GM21786 (cell line): ENCODE data around the gene NTM.
"Not testable (repeated sequence)": the region's sequence is repeated elsewhere in the genome, so short reads cannot be mapped to it uniquely, and the experiment has no call there.

ENCODE experiments used
- ATAC-seq: cut with Tn5 transposase; IDR thresholded peaks from one replicate; pipeline ENCODE4 v1.9.1; 2021; ENCODE audit not compliant: unreplicated experiment

Gene NTM

DNA sequence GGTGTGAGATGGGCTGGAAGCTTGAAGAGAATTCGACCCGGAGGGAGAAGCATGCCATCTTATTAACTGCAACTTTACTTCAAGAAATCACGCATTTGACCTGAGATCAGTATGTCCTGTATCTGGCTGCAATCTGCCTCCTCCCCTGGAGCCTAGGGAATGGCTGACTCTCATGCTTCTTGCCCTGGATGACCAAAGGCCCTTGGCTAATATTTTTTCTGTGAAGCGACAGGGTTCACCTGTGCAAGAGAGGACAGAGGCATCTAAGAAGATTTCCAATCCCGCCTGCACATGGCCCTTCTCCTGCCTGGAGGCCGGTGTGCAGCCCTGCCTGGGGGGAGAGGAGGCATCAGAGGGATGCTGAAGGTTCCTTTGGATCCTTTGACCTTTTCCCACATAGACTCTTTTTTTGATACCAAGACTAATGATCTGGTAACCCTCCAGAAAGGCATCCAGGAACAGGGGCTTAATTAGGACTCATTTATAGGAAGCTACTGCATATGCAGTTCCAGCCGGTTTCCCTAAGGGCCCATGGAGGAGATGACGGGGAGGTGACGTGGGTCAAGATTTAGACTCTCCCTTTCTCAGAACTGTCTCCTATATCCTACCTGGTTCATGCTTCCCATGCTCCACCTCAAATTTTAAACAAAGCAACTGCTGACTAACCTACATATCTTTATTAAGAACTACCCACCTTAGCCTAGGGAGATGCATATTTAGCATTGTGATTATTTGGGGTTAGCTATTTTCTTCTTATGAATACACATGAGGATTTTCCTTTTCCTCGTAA is 50.8 kb downstream of the NTM start:
- ATAC-seq: no peak

DNA sequence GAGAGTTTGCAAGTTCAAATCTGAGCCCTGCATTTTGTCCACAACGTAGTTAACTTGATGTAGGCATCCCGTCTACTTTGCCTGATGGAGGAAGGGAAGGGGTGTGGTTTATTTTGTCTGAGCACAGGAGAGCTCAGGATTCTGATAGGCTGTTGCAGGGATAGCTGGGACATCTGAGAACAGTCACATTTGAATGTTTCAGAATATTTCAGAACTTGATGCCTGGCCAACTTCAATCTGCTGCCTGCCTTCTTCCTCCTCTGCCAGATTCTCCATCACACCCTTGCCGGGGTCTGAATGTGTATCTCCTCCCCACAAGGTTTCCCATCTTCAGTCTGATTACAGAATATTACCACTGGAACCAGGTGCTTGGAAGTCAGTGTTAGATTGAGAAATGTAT is 51.6 kb downstream of the NTM start:
- ATAC-seq: no peak

GRCh38 chr11:131422496-131422895 is 52.1 kb downstream of the NTM start:
- no peak for ATAC-seq

DNA sequence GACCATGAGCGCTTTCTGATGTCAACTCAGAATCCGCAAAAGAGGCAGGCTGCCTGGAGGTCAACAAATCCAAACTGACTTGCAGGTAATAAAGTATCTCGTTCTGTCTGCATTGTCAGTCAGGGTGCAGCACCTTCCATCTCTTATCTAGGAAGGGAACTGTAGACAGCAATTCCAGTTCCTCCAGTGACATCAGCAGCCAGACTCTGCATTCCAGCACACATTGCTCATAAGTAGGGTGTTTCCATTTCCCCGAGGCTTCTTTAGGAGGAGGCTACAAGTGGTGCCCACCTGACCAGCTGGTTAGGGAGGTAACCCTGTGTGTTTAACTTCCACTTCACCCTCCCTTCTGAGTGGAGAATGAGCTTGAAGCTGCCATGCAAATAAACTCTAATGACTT is 53.3 kb downstream of the NTM start:
- no peak for ATAC-seq

- ATAC-seq: not testable (repeated sequence)
Observed at GRCh38 chr11:131424257-131424876, 54.0 kb downstream of the NTM start.

DNA sequence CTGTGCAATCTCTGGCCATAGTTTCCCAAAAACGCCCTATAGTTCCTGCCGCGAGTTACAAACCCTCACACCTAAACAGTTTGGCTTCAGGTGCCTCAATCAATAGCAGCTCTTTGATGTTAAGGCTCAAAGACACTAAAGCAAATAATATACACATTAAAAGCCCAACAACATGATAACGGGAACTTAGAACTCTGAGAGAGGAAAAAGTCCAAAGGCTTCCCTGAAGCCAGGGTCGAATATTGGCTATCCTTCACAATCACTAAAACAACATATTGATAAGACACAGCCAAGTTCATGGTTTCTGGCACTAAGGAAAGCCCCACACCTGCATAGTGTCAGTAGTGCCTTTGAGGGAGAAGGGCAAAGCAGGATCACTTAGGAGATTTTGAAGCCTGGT is 54.9 kb downstream of the NTM start:
- ATAC-seq: no peak

- no peak for ATAC-seq
Observed at GRCh38 chr11:131428853-131429252, 58.4 kb downstream of the NTM start.

GRCh38 chr11:131430473-131431208 is 60.2 kb downstream of the NTM start:
- ATAC-seq: no peak

- no peak for ATAC-seq
Observed at GRCh38 chr11:131441051-131441810, 70.8 kb downstream of the NTM start.

- ATAC-seq: no peak
Observed at GRCh38 chr11:131446590-131447275, 76.3 kb downstream of the NTM start.

DNA sequence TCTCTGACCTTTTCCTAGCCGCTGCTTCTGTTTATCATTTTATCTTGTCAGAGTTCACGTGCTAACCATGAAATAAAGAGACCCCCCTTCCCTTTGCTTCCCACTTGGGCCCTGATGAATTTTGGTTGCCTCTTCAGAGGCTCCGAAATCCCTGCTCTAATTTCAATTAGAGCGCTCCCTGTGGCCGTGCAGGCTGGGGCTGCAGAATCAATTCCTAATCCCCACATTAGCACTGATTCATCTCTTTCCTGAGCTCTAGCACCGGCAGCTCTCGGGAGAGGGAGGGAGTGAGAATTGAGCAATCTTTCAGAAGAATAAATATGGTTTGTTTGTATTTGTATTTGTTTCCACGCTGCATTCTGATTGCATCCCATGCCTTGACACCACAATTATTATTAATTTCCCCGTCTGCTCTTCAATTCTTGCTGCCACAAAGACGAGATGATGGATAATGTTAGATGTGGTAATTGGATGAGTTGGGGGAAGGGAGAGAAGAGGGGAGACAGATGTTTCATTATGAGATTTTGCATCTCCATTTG is 76.9 kb downstream of the NTM start:
- no peak for ATAC-seq

- no peak for ATAC-seq
Observed at GRCh38 chr11:131447898-131448297, 77.5 kb downstream of the NTM start.

- no peak for ATAC-seq
Observed at GRCh38 chr11:131449036-131450019, 78.9 kb downstream of the NTM start.

- ATAC-seq: no peak
Observed at GRCh38 chr11:131454490-131454889, 84.1 kb downstream of the NTM start.

- no peak for ATAC-seq
Observed at GRCh38 chr11:131454989-131455388, 84.6 kb downstream of the NTM start.

DNA sequence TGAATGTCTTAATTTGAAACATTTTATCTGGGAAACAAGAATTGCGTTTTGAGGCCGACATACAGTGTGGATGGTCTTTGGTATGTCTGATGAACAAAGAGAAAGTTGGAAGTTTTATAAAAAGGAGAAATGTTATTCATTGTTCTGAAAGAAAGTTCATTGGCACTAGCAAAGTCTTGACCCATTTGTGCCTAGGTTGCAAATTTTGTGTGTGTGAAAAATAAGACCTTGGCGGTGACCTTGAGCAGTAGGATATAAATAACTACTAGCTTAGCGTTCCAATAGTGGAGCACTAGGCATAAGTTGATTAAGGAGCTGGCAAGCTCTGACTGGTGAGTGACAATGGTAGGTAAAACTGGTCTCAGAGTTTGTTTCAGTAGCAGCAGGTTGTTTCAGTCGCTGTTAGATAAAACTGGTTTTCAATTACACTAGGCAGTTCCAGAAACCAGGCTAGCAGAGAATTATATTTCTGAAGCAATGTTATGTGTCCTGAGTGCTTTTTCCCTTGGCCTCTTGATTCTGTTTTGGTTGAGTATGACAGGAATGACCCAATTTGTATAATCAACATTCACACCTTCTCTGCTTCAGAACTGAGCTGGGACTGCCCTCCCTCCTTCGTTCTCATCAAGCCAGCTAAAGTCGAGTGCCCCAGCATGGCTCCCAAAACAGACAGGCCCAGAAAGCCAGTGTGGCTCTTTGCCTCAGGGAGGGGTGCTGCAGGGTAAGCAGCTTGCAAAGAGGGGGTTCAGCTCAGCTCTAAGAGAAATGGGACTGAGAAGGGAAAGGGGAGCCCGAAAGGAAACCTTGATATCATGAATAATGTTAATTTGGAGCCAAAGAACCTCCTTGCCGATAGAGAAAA is 85.7 kb downstream of the NTM start:
- no peak for ATAC-seq

DNA sequence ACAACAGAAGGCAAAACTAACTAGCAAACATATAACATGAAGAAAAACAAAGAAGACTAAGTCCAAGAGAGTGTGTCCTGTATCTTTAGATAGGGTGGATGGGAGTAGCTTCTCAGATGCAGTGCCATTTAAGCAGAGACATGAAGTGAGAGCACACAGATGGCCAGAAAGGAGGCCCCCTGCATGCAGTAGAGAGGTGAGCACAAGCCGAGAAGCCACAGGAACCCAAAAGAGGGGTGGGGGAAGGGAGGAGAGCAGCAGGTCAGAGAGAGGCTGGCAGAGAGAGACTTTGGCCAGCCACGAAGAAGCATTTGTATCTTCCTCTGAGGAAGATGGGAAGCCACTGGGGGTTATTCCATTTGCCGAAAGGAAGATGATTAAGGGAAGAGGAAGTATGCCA is 86.7 kb downstream of the NTM start:
- ATAC-seq: no peak

DNA sequence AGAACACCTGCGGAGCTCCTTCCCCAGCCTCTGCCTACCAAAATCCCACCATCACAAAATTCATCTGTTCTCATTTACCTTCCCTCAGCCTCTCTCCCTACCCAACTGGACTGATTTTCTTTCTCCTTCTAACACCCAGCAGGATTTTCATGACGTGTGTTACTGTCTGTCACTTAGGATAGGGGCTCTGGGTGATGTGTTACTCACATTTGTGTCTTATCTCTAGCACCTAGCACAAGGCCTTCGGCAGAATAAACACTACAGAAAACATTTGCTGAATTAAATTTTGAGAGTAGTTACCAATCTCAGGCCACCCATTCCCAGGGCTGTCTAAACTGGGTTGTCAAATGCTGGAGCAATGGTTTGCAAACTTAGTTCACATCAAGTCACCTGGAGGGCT is 88.0 kb downstream of the NTM start:
- no peak for ATAC-seq
